Measurements from ENCODE around the gene ZFAND3.

Gene ZFAND3

GRCh38 chr6:38134704-38135088 lies 315.2 kb downstream of the ZFAND3 start:
- no peak for DNase-seq (ENCODE audit: low spot score)

GRCh38 chr6:38136547-38136946 lies 317.0 kb downstream of the ZFAND3 start:
- DNase-seq (ENCODE audit: low spot score), result no peak

GRCh38 chr6:38137608-38138265 lies 318.2 kb downstream of the ZFAND3 start:
- no peak for DNase-seq (ENCODE audit: low spot score)

- no peak for DNase-seq (ENCODE audit: low spot score)
Observed at GRCh38 chr6:38138374-38138773, 318.8 kb downstream of the ZFAND3 start.

DNA sequence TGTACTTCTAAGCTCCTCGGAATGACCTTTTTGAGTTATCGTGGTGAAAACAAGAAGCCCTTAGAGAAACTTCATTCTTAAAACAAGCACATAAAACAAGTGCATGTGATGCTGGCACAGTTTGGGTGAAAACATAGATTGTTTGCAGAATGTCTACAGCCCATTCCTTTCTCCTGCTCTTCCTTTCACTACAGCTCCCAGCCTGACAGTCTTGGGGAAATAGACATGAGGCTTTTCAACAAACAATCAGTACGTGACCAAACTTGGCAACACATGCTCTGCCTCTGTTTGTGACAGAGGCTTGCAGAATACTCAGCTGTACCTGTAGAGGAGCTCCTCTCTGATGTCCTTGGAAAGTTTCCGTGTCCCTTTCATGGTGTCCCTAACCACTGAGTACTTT lies 321.6 kb downstream of the ZFAND3 start:
- no peak for DNase-seq (ENCODE audit: low spot score)

DNA sequence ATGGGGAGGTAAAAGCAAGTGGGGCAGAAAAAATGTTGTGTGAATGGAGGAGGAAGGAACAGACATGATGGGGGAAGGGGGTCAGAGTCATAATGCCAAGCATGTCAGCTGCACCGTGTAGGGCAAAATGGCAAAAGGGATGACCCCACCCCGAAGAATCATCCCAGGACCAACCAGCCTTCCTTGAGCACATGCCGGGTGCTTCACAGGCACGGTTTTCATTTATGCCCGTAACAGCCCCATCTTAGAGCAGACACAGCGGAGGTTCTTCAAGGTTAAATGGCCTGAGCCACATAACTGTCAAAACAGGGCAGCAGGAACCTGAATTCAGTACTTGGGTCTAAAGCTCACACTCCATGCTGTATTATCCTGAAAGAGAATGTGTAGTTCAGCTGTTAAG lies 322.2 kb downstream of the ZFAND3 start:
- DNase-seq (ENCODE audit: low spot score), result no peak

DNA sequence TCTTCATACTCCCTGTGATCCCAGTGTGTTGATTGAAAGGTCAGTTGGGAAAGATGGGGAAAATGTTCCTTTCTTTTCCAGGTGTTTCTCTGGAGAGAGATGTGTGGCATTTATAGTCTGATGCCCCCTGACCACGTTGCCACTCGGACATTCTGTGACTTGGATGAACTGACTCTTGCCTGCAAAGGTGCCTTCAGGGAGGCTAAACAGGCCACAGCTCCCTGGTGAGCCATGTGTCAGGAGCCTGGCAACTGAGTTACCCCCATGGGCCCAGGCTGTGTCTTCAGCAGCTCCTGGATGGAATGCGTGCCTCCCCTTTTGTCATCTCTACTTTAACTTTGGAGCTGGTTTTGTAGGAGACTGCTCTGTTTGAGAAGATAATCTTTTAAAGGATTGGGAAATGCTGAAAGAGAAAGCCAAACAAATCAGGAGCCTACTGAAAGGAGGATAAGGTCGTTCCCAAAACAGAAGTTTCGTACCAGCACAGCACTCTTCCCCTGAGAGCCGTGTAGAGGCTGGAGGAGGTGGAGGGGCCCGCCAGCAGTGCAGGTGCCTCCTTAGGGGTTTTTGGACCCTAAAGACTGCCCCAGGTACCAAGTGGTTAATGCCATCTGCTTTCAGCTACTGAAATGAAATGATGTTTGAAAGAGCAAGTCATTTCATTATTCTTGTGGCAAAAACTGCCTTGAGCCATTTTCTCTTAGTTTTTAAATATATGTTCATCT lies 322.8 kb downstream of the ZFAND3 start:
- no peak for DNase-seq (ENCODE audit: low spot score)

DNA sequence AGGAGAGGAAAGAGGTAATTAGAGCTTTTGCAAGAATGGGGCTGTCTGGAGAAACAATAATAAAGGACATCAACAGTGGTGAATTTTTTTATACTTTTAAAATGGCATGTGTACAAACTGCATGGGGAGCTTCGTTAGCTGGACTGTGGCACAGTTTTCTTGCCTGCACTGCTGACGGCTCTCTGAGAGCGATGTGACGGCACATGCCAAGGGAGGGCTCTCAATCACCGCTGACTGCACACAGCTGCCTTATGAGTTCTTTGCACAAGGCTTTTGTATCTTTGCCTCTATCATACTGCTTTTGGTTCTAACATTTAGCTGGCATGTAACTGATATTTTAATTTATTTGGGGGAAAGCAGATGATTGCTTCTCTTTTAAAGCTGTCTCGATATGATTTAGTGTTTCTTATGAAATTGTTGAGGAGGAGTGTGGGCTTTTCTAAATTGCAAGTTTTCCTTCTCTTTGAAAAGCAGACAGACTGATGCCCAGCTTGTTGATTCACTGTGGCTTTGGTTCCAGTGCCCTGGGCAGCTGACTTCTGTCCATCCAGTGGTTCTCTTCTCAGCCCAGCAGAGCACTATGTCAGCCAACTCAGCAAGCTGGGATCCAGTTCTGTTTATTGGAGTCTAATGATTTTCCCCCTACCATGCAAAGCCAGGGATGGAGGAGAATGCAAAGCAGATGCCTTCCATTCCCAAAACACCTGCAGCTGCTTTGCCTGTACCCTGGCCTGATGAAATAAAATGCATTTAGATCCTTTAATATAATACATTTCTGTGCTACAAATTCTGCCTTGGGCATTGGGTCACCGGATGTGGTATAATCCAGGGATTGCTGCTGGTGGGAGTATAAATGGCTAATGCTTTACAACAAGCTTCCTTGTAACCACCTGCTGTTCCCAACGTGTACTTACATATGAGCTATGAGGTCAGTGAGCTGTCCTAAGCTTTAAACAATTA lies 323.9 kb downstream of the ZFAND3 start:
- no peak for DNase-seq (ENCODE audit: low spot score)

GRCh38 chr6:38144365-38144945 lies 324.9 kb downstream of the ZFAND3 start:
- no peak for DNase-seq (ENCODE audit: low spot score)

DNA sequence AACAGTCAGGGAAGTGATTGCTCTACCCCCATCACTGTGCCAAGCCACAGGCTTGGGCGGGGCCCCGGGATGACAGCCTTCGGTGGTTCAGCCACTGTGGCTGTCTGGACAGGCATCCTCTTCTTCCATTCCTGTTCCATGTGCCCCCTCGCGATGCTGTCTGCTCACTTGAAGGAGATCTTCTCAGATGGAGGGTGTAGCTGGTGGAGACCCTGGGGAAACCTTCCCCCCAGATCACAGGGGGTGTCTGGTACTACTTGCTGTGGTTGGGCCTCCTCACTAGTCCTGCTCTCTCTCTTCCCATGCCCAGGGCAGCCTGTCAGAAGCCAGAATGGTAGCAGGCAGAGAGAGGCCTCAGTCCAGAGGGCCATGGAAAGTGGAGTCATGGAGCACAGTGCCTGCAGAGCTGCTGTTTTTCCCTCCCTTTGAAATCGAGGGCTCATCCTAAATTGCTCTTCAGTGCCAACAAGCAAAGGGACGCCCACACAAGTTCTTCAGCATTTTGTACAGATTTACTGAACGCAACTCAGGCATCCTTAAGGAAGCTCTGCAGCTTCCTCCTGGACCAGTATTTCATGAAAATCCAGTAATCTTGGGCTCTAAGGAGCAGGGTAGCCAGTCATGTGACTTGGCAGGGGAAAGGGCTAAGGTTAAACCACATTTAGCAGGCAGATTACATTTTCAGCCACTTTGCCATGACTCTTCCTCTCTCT lies 326.6 kb downstream of the ZFAND3 start:
- DNase-seq (ENCODE audit: low spot score), result no peak

- DNase-seq (ENCODE audit: low spot score), result no peak
Observed at GRCh38 chr6:38146734-38147027, 327.2 kb downstream of the ZFAND3 start.

DNA sequence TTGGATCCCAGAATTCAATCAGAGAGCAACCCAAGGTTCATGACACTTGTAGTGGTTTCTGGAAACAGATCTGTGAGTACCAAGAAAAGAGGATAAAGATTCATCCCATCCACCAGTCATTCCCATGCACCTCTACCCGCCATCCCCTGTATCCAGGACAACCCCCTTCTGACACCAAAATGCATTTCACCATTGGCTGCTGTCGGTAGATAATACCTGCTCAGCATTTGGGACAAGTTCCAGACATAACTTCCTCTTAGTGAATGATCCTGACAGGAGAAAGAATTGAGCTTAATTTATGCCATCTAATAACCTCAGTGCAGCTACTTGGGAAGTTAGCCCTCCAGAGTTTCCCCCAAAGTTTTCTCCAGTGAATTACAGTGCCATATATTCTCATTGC lies 329.1 kb downstream of the ZFAND3 start:
- DNase-seq (ENCODE audit: low spot score), result no peak

- DNase-seq (ENCODE audit: low spot score), result no peak
Observed at GRCh38 chr6:38149531-38149930, 330.0 kb downstream of the ZFAND3 start.

DNA sequence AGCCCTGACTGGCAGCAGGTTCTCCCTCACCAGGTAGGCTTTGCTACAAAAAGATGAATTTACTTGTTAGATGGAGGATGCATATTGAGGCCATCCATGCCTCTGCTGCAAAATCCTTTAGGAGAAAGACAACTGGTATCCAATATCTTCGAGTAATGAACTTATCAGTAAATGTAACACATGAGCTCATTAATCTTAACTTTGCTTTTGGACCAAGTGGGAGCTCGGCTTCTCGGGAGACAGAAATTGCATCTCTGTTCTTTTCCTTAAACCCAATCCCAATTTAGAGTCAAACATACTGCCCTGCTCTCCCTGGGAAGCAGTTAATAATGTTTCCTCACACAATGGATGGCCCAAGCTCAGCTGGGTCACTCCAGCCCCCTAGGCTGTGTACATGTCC lies 330.5 kb downstream of the ZFAND3 start:
- no peak for DNase-seq (ENCODE audit: low spot score)

- DNase-seq (ENCODE audit: low spot score), result no peak
Observed at GRCh38 chr6:38150681-38151296, 331.3 kb downstream of the ZFAND3 start.

DNA sequence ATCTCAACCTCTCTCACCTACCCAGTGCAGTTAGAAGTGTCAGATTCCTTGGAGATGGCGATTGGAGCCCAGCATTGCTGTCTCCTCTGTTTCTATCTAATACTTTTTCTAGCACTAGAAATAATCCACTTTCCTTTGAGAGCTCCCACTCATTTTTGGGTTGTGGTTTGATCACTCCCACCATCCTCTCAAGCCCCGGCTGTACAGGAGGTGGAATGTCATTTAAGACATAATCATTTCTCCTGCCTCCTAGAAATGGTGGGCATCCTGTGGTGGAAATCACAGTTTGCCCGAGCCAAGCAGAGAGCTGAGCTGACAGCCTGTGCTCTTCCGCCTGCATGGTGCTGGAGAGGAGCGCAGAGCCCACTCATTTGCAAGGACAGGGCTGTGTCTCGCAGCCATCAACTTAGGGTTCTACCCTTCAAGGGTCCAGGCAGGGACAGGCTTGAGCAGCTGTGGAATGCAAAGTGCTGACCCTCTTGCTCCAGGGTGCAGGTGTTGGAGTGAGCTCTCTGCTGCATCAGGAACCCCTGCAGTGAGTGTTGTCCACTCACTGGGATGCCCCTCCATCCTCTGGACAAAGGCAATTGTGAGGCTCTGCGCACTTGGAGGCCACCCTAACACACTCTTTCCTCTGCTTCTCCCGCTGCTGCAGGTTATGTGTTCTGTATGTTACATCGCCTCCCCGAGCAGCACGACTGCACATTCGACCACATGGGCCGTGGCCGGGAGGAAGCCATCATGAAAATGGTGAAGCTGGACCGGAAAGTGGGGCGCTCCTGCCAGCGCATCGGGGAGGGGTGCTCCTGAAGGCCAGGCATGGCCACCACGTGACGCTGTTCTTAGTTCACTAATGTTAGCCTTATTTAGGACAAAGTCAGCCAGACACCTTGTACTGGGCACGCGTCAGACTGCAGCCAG lies 332.3 kb downstream of the ZFAND3 start:
- no peak for DNase-seq (ENCODE audit: low spot score)

DNA sequence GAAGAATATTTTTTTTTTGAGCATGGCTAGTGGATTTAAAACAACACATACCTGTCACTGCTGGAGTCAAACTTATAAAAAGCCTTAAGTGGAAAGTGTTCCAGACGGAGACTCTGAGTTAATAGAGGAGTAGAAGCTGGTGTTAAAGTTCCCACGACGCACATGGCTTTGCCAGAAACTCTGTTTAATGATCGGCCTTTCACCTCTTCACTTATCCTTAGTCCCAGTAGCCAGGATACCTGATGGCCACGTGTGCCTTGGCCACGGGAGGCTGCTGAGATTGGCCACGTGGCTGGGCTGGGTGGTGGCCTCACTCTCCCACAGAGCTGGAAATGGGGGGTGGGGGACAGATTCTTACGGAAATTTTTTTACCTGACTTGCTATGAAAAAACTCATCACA lies 333.1 kb downstream of the ZFAND3 start:
- no peak for DNase-seq (ENCODE audit: low spot score)

- DNase-seq (ENCODE audit: low spot score), result no peak
Observed at GRCh38 chr6:38153076-38153797, 333.7 kb downstream of the ZFAND3 start.

DNA sequence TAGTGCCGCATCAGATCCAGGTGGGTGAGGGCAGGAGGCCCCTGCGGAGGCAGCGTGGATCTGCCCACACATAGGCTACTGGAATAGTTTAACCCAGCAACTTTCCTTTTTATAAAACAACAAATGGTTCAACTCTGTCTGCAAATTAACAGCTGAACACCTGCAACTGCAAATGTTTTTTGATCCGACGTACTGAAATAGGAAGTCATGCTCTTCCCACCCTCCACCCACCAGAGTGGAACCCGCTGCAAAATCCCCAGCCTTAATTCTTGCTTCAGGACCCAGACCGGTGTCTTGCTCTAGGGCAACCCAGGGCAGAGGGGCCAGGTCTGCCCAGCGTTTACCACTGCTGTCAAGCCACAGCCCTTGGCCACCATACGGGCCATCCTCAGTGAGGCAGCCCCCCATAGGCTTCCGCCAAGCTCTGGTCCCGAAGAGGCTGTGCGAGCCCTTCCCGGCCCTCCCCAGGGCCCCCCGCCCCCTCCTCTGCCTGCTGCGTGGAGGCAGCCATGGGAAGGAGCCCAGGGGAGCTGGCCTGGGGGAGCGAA lies 334.3 kb downstream of the ZFAND3 start:
- DNase-seq (ENCODE audit: low spot score), result no peak

All from HuH-7 (cell line).